ENCODE results near the gene PAK6. TPM values are rescaled to one million over a fixed set of nuclear protein-coding genes. Genes with fewer than 3 reads are reported as not detected.

Gene PAK6
- total and polyA plus RNA-seq, 7 donors, result 0.03 to 3.0 (median 0.56) TPM

GRCh38 chr15:40307421-40308211 is 68.8 kb downstream of the PAK6 start, which contains the start of gene PLCB2:
PLCB2 (minus strand) TSS chr15:40307935; CDS start chr15:40307672, 263 bp downstream.
- DNase-seq (peak in 1 of 2 donors; percentile 69), ATAC-seq (peak; percentile 17 to 57 (median 38))
- no peak within 1 kb of the TSS for H3K27ac ChIP-seq

GRCh38 chr15:40309344-40309862 is 70.5 kb downstream of the PAK6 start:
- Histone ChIP-seq H3K9me3 (no peaks in the 10 kb centered on the region), H3K4me3 (no peak overlapping the region), H3K4me1 (no peaks in the 10 kb centered on the region), H3K27ac (no peak overlapping the region), H3K27me3 (ENCODE audit: insufficient read depth in 3 of 3, low read length in 2 of 3) (no peaks in the 10 kb centered on the region), H3K36me3 (ENCODE audit: insufficient read depth in 1 of 2, low read depth in 1 of 2) (no peaks in the 10 kb centered on the region)
- no peak for TF ChIP-seq CTCF (IDR thresholded peaks at IDR 0.05)
- intact Hi-C loops (cut with DNase I), result no loop called here
- ATAC-seq (no peak), DNase-seq (no peak)
- WGBS, 3 donors, result 76 to 81% (median 79%) methylated on average over 6 to 8 of the region's 8 CpGs

More at GRCh38 chr15:40307421-40308211, 68.8 kb downstream of the PAK6 start, which contains the start of gene PLCB2:
- H3K36me3 ChIP-seq (ENCODE audit: insufficient read depth in 1 of 2, low read depth in 1 of 2), result no peaks in the 10 kb centered on the region
- intact Hi-C loops (cut with DNase I), result no loop called here
- H3K9me3 ChIP-seq, result no peaks in the 10 kb centered on the region
- TF ChIP-seq CTCF (IDR thresholded peaks at IDR 0.05), result no peak
- peak within 1 kb of the TSS; percentile 43 for H3K4me3 ChIP-seq
- no peaks in the 10 kb centered on the region for H3K4me1 ChIP-seq
- H3K27me3 ChIP-seq (ENCODE audit: insufficient read depth in 3 of 3, low read length in 2 of 3), result no peaks in the 10 kb centered on the region
- WGBS, 3 donors, result 47 to 54% (median 52%) methylated on average over 12 to 15 of the region's 15 CpGs

GRCh38 chr15:40310001-40310959 is 71.4 kb downstream of the PAK6 start:
- intact Hi-C loops (cut with DNase I), result loop anchor here in 1 of 2 donors (1.0 kb wide), 1 partner anchor 31 kb away; no protein-coding TSS in a partner anchor
- peak in 1 of 2 donors; percentile 35 for DNase-seq

More at GRCh38 chr15:40310001-40310959, 71.4 kb downstream of the PAK6 start:
- Histone ChIP-seq H3K27ac (no peak overlapping the region), H3K27me3 (ENCODE audit: insufficient read depth in 3 of 3, low read length in 2 of 3) (no peaks in the 10 kb centered on the region), H3K36me3 (ENCODE audit: insufficient read depth in 1 of 2, low read depth in 1 of 2) (no peaks in the 10 kb centered on the region), H3K4me3 (no peak overlapping the region), H3K9me3 (no peaks in the 10 kb centered on the region), H3K4me1 (no peaks in the 10 kb centered on the region)
- ATAC-seq, result peak; percentile 56 to 68 (median 63)
- peak; percentile 61 for TF ChIP-seq CTCF (IDR thresholded peaks at IDR 0.05)
- 25 to 42% (median 33%) methylated on average over 4 of the region's 4 CpGs for WGBS, 3 donors

All from psoas muscle (tissue), 8 donors.